DMS 273 treated with DMSO at 0.1 percent for 48 hours (cell line): ENCODE results near the gene GSTT2B.
"Not testable (repeated sequence)": the region's sequence is repeated elsewhere in the genome, so short reads cannot be mapped to it uniquely, and the experiment has no call there.

Experiments
- DNase-seq: peaks from one replicate; lab custom pipeline; 2025; lab: John Stamatoyannopoulos, UW

The GSTT2B gene

DNA sequence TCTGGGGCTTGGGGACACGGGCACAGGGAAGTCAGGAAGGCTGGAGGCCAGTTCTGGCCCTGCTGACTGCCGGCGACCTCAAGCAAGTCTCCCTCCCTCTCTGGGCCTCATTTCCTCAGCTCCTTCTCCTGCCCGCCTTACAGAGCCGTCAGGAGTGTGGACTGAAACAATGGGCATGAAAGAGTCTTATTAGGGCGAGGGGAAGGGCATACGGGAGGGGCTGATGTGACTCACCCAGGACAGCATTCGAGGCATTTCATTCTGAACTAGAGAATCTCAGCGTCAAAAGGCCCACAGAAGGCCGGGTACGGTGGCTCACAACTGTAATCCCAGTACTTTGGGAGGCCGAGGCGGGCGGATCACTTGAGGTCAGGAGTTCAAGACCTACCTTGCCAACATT lies 20.8 kb downstream of the GSTT2B start:
- not testable (repeated sequence) for DNase-seq

DNA sequence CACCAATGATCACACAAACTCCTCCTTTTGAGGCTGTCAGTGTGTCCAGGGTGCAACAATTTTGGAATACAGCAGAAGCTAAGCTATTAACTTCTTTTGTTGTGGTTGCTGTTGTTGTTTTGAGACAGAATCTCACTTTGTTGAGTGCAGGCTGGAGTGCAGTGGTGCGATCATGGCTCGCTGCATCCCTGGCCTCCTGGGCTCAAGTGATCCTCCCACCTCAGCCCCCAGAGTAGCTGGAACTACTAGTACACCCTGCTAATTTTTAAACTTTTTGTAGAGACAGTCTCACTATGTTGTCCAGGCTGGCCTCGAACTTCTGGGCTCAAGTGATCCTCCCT lies 22.0 kb downstream of the GSTT2B start:
- DNase-seq: no peak

DNA sequence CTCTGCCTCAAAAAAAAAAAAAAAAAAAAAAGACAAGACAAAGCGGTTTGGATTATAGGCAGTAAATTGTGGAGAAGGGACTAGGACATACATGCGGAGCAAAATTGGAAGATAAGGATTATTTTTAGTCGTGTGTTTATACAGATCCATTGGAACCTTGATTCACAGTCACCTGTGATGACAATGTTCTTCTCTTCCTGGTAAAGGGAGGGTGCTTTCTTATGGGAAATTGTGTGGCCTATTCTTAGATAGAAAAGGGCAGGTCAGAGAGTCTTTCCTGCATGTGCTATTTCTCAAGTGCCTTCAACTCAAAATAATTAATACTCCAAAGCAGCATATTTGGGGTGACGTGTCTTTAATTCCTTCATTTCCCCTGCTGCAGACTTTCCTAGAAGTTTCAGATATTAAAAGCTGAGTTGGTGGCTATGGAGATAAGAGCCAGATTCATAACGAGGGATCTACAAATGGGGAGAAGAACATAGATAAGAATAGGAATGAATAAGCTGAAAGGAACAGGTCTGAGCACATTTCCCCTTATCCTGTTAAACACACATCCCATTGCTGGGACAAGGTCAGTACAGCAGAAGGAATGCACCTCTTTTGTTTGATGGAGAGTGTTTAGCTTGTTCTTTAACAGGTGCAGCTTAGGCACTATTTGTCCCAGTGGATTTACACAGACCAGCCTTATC lies 22.5 kb downstream of the GSTT2B start:
- no peak for DNase-seq

DNA sequence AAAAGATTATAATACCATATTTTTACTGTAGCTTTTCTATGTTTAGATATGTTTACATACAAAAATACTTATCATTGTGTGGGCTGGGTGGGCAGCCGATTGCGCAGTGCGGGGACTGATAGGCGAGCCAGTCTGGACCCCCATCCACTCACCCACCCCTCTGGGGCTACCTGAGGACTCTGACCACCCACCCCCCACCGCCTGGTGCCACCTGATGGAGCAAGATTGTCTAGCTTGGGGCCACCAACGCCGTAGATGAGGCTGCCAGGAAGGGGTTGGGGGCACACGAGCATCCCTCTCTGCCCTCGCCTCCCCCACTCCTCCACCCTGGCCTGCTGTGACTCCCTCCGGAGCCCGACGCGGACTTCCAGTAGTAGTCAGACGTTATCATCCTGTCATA lies 34.4 kb downstream of the GSTT2B start:
- no peak for DNase-seq

DNA sequence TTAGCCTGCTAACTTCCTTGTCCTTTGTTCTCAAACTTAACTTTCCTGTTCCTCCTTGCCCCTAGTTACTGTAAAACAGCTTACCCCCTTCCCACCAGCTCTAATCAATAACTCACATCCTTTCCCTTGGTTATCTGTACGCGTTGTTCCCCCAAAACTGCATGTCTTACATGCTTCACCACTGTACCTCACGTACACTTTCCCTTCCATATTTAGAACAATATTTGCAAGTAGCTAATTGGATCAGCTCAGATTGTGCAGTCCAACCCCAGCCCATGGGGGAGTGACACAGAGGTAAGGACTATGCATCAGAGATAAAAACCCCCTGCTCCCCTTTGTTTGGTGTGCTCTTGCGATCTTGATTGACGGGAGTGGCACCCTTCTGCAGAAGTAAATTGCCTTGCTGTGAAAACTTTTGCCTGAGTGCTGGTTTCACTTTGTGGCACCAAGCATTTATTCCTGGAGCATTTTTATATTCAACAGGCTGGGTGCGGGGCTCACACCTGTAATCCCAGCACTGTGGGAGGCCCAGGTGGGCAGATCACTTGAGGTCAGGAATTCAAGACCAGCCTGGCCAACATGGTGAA lies 35.9 kb downstream of the GSTT2B start:
- no peak for DNase-seq

DNA sequence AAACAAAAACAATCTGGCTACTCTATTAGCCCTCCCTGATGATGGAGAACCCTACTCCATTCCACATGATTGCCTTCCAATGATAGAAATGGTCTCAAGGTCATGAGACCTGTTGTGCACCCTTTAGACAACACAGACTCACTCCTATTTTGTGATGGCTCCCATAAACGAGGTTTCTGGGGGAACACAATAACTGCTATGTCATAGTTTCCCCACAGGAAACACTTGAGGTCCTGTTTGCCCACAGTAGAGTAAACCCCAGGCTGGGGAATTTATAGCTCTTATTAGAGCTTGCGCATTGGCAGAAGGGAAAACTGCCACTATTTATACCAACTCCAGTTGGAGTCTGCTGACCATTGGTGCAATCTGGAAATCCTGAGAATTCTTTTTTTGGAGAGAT lies 38.1 kb downstream of the GSTT2B start:
- DNase-seq: no peak

DNA sequence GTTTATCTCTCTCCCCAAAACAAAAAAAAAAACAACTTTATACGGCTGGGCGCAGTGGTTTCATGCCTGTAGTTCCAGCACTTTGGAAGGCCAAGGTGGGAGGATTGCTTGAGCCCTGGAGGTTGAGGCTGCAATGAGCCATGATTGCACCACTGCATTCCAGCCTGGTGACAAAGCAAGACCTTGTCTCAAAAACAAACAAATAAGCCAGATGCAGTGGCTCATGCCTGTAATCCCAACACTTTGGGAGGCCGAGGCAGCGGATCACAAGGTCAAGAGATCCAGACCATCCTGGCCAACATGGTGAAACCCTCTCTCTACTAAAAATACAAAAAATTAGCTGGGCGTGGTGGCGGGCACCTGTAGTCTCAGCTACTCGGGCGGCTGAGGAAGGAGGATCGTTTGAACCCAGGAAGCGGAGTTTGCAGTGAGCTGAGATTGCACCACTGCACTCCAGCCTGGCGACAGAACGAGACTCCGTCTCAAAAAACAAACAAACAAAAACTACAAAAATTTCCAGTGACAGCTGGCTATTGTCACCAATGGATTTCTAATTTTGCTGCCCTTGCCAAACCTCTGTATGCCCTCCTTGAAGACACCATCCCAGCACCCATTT lies 39.3 kb downstream of the GSTT2B start:
- not testable (repeated sequence) for DNase-seq

DNA sequence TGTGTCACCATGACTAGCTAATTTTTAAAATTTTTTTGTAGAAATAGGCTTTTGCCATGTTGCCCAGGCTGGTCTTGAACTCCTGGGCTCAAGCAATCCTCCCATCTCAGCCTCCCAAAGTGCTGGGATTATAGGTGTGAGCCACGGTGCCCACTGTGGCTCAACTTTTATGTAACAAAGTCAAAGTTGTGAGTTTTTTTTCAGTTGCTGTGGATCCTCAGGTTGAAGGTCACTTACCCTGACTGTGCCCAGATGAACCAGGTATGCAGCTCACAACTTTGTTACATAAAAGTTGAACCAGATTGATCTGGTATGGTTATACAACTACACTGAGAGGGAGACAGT lies 40.8 kb downstream of the GSTT2B start:
- not testable (repeated sequence) for DNase-seq

DNA sequence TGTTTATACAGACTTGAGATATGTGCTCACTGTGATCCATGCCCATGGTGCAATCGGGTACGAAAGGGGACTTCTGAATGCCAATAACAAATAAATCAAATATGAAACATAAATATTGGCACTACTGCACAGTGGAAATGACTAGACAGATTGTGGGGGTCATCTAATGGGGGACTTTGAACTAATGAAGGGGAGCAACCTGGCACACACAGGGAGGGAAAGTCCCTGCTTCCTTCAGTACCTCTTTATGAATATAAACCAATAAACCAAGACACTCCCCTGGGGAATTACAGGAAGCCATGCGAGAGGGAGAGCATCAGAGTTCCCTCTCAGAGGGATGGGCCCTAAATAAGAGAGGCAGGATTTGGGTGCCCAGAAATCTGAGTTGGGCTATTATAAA lies 45.7 kb downstream of the GSTT2B start:
- DNase-seq: no peak

DNA sequence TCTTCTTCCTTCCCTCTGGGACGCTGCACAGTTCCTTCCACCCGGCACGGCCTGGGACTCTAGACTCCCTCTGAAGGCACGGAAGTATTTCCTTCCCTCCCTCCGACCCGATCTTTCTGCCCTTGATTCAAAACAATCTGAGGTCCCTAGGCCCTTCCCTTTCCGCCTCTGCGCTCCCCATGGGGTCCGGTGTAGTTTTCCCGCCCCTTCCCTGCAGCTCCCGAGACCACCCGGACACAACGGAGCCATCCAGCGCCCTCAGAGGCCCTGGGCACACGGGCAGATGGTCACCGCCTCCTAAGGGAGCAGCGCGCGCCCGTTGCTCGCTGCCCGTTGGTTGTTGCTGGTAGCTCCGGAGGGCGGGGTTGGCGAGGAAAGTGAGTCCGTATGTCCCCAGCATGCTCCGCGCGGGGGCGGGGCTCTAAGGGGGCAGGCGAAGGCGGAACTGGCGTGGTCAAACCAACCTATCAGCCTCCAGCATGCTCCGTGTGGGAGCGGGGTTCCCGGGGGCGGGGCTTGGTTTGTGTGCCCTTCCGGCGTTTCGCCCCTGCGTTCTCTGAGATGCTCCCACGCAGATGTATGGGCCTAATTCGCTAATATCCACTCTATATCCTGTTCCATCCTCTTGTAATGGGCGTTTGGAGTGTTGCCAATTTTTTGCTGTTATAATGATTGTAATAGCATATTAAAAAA lies 47.2 kb downstream of the GSTT2B start:
- DNase-seq: peak; percentile 96

DNA sequence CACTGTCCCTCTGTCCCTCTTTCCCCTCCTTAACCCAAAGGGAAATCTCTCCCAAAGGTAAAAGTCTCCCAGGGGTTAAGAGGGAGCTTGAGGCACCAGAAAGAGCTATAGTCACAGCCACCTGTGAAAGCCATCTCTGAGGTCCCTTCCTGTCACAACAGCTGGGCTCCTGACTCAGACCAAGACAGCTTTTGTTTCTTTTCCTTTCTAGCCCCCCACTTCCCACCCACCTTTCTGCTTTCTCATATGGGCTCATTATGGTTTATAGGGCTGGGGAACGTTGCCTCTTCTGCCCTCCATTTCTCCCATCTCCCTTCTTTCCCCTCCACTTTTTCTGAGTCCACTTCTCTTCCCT lies 47.7 kb downstream of the GSTT2B start:
- DNase-seq: no peak

DNA sequence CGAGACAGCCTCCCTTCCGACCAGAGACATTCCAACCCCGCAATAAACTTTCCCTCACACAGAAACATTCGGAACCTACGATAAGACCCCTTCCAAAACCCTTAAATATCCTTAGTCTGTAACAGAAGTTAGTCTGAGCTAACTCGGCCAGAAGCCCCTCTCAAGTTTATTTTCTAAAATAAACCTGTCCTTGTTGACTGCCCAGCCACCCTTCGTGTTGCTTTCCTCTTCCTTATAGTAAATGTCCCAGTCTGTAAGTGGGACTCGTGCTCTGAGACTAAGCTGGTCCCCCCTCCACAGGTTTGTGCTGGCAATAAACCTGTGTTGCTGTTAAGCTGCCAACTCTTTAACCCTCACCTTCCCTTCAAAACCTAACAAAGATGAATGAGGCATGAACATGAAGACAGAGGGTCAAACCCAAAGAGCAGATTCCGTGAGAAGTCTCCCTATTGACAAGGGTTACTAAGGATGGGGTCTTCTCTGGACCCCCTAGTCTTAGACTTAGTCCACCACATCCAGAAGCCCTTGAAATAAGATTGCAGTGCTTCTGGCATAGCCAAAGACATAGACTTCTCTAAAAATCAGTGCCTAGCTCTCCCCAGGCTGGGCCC lies 48.6 kb downstream of the GSTT2B start:
- no peak for DNase-seq

DNA sequence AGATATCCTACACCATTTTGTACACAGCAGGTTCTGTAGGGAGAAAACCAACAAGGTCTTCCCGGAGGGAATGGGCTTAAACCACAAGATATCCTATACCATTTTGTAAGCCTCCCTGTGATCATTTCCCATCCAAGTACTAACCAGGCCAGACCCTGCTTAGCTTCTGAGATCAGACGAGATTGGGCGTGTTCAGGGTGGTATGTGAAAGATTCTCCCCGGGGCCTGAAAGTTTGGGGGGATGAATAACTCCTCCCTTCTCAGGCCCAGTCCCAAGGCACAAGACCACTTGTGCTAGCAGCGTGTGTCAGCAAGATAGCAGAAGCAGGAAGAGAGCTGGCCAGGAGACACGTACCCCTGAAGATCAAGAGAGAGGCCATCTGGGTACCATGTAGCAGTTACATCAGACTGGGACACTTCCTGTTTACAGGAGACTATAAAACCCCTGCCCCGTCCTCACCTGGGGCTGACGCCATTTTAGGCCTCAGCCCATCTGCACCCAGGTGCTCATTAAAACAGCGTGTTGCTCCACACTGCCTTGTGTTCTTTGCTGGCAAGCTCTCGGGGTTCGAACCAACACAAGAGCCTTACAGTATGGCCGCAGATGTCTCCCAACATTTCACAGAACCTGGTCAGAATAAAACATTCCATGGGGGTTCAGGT lies 49.5 kb downstream of the GSTT2B start:
- no peak for DNase-seq

DNA sequence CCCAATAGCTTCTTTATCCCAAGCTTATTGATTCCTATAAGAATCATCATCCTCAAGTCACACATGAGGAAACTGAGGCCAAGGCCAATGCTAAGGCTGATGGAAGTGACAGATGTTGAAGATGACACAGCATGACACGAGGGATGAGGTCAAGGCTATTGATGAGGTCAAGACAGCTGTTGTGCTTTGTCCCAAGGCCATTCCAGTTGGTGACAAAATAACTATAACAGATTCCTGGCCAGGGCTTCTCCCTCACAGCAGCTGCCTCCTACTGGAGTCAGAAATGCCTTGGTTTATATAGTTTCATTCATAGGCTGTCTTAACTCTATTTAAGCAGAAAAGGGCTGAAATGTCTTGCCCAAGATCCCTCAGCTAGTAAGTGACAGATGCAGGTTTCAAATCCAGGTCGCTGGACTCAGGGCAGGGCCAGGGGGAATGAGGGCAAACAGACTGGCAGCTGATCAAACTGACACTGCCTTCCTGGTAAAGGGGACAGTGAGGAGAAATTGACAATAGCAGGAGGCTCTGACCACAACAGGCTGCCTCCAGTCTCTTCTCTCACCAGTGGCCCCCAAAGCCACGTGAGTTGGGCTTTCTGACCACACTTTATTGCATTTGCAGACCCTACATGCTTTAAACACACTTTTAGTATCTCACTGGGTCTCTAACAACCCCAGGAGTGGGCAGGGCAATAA lies 50.4 kb downstream of the GSTT2B start:
- DNase-seq: no peak

DNA sequence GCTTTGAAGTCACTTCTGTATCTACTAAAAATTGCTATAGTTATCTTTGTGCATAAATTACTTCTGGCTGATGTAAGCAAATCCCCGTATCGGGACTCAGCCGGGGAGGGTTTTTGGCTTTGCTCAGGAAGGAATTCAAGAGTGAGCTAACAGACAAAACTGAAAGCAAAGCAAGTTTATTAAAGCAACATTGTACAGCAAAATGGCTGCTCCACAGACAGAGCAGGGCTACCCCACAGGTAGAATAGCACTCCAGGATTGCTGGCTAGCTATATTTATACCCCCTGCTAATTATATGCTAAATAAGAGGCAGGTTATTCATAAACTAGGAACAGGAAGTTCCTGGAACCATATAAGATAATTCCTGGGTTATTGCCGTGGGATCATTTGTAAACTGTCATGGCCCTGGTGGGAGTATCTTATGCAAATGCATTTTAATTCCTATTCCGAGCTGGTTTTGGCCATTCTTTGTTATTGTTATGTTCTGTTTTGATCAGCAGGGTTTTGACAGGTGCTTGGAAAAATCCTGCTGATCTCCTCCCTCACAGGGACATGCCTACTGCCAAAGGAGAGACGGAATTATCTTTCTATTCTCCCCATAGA lies 51.6 kb downstream of the GSTT2B start:
- no peak for DNase-seq

DNA sequence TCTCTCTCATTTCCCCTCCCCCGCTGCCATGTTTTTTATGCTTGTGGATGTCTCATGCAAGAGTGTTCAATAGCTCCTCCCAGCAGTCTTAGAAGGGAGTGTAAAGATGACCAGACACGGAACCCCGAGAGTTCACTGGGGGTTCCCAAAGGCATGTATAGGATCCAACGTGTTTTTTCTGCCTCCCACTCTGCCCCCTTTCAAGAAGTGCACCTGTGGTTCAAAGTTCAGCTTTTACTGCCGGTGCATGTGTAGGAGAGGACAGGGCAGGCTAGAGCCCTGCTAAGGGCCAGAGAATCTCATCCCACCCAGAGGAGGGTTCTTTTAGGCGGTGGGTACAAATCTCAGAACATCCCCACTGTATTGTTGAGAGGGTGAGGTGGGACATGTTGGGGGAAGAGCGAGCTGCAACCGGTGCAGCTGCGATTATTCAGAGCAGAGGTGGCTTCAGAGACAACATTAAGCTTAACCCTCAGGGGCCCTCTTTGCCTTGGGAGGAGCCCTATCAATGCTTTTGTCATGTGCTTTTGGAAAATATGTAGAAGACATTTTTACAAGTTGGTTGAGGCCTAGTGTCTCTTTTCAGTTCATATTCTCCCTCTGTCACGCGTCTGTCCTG lies 52.3 kb downstream of the GSTT2B start:
- DNase-seq: no peak

DNA sequence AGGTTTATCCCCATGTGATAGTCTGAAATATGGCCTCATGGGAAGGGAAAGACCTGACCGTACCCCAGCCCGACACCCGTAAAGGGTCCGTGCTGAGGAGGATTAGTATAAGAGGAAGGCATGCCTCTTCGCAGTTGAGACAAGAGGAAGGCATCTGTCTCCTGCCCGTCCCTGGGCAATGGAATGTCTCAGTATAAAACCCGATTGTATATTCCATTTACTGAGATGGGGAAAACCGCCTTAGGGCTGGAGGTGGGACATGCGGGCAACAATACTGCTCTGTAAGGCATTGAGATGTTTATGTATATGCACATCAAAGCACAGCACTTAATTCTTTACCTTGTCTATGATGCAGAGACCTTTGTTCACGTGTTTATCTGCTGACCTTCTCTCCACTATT lies 53.6 kb downstream of the GSTT2B start:
- DNase-seq: not testable (repeated sequence)
